Skin epidermis (tissue), 12 donors: ENCODE data around the gene CRYGS.
"Not testable (repeated sequence)": the region's sequence is repeated elsewhere in the genome, so short reads cannot be mapped to it uniquely, and the experiment has no call there.

ENCODE experiments used
- H3K27ac ChIP-seq, 21 experiments: fragments of 200-600 bp; sonication (generic) in 11 of 21; one replicate each; pipeline ENCODE4 v1.5.0; 2020; ENCODE audit warnings: mild to moderate bottlenecking in 3 of 21, inconsistent platforms in 2 of 21, moderate library complexity in 2 of 21
- H3K4me3 ChIP-seq, 7 experiments: fragments of 200-600 bp; sonication (generic) in 2 of 7; one replicate each; pipeline ENCODE4 v1.5.0; 2020; ENCODE audit warnings: inconsistent platforms in 2 of 7, mild to moderate bottlenecking in 2 of 7, moderate library complexity in 1 of 7

Gene CRYGS

GRCh38 chr3:186499949-186500348 is 44.2 kb downstream of the CRYGS start:
- not testable (repeated sequence) for H3K4me3 ChIP-seq, H3K27ac ChIP-seq

DNA sequence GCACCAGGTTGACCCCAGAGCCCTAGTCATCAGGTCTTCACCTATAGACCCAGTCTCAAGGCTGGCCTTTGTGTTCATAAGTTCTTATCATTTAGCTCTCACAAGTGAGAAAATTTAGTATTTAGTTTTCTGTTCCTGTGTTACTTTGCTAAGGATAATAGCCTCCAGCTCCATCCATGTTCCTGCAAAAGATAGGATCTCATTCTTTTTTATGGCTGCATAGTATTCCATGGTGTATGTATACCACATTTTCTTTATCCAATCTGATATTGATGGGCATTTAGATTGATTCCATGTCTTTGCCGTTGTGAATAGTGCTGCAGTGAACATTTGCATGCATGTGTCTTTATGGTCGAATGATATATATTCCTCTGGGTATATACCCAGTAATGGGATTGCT is 46.2 kb downstream of the CRYGS start:
- not testable (repeated sequence) for H3K4me3 ChIP-seq, H3K27ac ChIP-seq

GRCh38 chr3:186497608-186498007 is 46.6 kb downstream of the CRYGS start:
- Histone ChIP-seq H3K27ac (no peak overlapping the region), H3K4me3 (no peak overlapping the region)

GRCh38 chr3:186496635-186497034 is 47.5 kb downstream of the CRYGS start:
- Histone ChIP-seq H3K27ac (no peak overlapping the region), H3K4me3 (no peak overlapping the region)

DNA sequence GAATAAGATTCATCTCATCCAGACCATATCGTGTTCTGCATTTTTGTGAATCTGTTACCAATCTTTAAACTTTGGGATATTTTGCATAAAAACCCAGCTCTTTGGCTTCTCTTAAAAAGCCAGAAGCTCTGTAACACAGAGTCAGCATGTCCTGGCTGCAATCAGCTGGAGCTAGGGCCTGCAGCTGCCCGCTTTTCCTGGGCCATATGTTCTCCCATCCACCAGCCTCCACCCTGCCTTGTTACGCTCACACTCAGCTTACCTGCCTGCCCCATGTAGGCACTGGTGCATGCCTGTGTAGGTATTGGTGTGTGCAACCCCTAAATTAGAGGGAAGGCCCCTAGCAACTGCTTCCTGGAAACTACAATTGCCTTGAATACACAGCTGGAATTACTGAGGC is 48.2 kb downstream of the CRYGS start:
- Histone ChIP-seq H3K4me3 (no peak overlapping the region), H3K27ac (no peak overlapping the region)

DNA sequence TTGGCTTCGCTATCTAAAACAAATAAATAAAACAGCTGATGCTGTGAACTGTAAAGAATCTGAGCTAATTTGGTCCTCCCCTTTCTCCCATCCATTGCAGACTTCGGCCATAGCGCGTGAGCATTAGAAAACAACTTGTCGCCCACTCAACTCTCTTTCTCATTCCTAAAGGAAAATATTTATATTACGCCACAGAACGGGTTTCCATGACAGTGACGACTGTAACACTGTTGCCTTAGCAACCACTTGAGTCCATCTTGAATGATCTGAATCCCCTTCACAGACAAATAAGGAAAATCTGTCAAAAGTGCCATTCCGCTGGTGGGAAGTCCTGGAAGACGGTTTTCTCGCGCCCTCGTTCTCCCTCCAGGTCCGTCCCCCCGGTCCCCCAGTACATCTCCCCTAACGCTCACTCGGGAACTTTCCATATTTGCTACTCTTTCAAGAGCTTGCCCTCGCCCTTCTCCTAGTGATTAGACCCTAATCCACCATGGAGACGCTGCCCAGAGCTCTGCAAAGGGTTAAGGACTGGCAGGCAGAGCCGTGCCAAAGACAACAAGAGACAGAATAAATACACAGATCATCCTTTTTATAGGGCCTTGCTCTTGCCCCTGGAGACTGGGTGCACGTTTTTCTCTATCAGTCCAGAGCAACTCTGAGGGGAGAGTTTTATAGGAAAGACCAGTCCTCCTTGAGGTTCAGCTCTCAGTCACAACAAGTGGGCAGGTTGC is 50.5 kb downstream of the CRYGS start:
- no peak overlapping the region for H3K27ac ChIP-seq
- no peak overlapping the region for H3K4me3 ChIP-seq

- no peak overlapping the region for H3K27ac ChIP-seq
Measured at GRCh38 chr3:186492385-186492984, 51.7 kb downstream of the CRYGS start.

GRCh38 chr3:186489507-186489906 is 54.7 kb downstream of the CRYGS start:
- H3K27ac ChIP-seq: no peak overlapping the region

More at GRCh38 chr3:186492385-186492984, 51.7 kb downstream of the CRYGS start:
- no peak overlapping the region for H3K4me3 ChIP-seq

More at GRCh38 chr3:186489507-186489906, 54.7 kb downstream of the CRYGS start:
- no peak overlapping the region for H3K4me3 ChIP-seq
